ENCODE measurements around the gene ZBTB20. TPM values are rescaled to one million over a fixed set of nuclear protein-coding genes. Genes with fewer than 3 reads are reported as not detected.

The ZBTB20 gene
- total RNA-seq, 1 donor from 2014 or later, result 110 TPM

- no peak for DNase-seq (ENCODE audit: low spot score)
These were observed 814.5 kb downstream of the ZBTB20 start for GRCh38 chr3:114332342-114333179.

GRCh38 chr3:114331710-114332109 lies 815.4 kb downstream of the ZBTB20 start:
- DNase-seq (ENCODE audit: low spot score), result no peak

- DNase-seq (ENCODE audit: low spot score), result no peak
These were observed 816.1 kb downstream of the ZBTB20 start for GRCh38 chr3:114331007-114331406.

GRCh38 chr3:114329823-114330222 lies 817.3 kb downstream of the ZBTB20 start:
- DNase-seq (ENCODE audit: low spot score), result no peak

- no peak for DNase-seq (ENCODE audit: low spot score)
These were observed 818.7 kb downstream of the ZBTB20 start for GRCh38 chr3:114328345-114328744.

DNA sequence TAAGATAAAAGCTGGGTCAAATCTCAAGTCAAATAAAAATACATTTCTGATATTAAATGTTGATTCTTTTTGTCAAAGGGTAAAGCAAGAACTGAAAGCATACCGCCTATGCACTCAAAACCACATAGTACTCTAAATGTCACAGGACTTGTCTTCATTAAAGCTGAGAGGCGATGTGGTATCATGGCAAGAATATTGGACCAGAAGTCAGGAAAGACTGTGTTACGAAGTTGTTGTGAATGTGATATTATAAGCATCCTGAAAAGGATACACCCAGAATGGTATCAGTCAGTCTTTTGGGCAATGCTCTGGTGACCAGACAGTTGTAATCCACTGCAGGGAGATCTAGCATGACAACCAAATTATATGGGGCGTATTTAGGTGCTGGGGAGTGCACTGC lies 819.4 kb downstream of the ZBTB20 start:
- no peak for DNase-seq (ENCODE audit: low spot score)

GRCh38 chr3:114323546-114324254 lies 823.4 kb downstream of the ZBTB20 start:
- DNase-seq (ENCODE audit: low spot score), result no peak

GRCh38 chr3:114320246-114320645 lies 826.8 kb downstream of the ZBTB20 start:
- DNase-seq (ENCODE audit: low spot score), result no peak

DNA sequence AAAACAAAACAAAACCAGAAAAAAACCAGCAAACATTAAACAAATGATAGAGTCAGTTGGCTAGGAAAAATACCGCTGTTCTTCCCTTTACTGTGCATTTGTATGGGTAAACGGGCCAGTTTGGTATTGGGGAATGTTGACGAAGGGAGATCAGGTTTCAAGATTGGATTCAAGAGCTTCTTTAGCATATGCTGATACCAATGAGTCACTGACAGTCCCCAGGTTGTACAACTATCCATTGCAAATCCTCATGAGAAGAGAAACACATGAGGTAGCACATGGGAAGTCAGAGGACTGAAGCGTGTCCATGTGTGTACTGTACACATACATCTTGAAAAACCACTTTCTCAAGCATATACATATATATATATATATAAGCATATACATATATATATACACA lies 827.6 kb downstream of the ZBTB20 start:
- no peak for DNase-seq (ENCODE audit: low spot score)

- DNase-seq (ENCODE audit: low spot score), result no peak
These were observed 828.8 kb downstream of the ZBTB20 start for GRCh38 chr3:114318295-114318694.

- no peak for DNase-seq (ENCODE audit: low spot score)
These were observed 832.8 kb downstream of the ZBTB20 start for GRCh38 chr3:114314282-114314681.

DNA sequence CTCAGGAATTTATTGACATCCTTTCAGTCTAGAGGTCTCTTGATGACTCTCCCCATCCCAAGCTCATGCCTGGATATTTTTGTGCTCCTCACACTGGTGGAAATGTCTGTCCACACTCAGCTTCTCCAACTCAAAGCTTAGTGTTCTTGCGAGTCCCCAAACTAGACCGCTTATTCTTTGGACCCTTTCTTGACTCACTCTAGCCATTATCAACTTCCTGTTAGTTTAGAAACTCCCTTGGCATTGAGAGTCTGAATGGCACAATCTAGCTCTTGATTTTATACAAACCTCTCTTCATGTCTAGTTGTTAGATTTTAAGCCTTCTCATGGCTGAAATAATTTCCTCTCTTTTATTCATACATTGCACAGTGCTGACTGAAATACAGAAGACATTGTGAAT lies 833.7 kb downstream of the ZBTB20 start:
- DNase-seq (ENCODE audit: low spot score), result no peak

- no peak for DNase-seq (ENCODE audit: low spot score)
These were observed 836.4 kb downstream of the ZBTB20 start for GRCh38 chr3:114310695-114311094.

- DNase-seq (ENCODE audit: low spot score), result no peak
These were observed 838.3 kb downstream of the ZBTB20 start for GRCh38 chr3:114308830-114309229.

DNA sequence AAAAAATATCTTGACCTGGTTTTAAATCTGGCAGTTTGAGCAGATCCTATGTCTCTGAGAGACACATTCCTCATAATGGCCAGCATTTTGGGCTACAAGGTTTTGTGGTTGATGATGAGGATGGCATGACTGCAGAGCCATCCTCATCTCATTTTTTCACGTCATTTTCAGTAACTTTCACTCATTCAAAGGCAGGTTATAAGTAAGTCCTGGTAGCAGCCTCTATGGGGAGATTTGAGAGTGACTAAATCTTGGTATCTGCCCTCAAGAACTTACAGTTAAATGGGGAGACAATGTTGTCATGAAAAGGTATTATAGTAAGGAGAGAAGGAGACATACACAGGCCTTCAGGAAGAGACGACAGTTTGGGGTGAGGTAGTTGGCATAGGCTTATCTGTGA lies 838.7 kb downstream of the ZBTB20 start:
- no peak for DNase-seq (ENCODE audit: low spot score)

DNA sequence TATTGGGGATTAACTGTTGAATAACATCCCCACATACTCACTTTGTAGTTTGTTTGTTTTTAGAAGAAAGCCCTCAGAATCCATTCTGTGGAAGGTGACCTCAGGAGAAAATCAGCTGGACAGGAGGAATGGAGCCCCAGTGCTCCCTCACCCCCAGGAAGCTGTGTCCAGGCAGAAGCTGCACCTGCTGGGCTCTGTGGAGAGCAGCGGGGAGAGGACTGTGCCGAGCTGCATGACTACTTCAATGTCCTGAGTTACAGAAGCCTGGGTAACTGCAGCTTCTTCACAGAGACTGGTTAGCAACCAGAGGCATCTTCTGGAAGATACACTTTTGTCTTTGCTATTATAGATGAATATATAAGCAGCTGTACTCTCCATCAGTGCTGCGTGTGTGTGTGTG lies 839.3 kb downstream of the ZBTB20 start:
- no peak for DNase-seq (ENCODE audit: low spot score)

GRCh38 chr3:114307222-114307830 lies 839.8 kb downstream of the ZBTB20 start:
- DNase-seq (ENCODE audit: low spot score), result no peak

- DNase-seq (ENCODE audit: low spot score), result no peak
These were observed 847.0 kb downstream of the ZBTB20 start for GRCh38 chr3:114299941-114300624.

DNA sequence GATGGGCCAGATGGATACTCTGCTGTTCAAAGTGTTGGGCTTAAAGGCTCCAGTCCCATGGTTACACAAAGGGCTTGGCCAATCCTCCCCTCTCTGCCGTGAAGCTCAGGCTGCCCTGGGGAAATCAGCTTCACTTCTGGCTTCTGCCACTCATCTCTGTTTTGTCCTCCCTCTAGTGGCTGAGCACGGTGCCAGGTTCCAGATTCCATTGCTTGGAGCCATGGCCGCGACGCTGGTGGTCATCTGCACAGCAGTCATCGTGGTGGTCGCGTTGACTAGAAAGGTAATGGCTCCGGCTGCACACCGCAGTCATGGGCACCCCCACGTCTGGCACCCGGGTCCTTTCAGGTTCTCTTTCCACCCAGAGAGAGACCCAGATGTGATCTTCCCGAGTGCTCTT lies 847.7 kb downstream of the ZBTB20 start:
- no peak for DNase-seq (ENCODE audit: low spot score)

DNA sequence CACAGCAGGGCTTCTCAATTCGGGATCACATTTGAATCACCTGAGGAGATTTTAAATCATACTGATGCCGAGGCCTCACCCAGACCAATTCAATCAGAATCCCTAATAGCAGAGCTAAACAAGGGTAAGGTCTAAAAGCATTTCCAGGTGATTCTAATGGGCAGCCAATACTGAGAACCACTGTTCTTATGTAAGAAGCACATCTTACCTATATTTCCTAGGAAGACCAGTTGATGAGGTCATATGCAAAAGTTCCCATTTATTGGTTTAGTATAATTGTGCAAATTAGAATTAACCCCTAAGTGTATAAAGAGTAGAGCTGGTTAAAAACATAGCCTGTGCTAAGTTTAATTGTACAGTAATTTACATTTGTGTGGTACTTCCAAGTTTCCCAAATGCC lies 851.1 kb downstream of the ZBTB20 start:
- DNase-seq (ENCODE audit: low spot score), result no peak

DNA sequence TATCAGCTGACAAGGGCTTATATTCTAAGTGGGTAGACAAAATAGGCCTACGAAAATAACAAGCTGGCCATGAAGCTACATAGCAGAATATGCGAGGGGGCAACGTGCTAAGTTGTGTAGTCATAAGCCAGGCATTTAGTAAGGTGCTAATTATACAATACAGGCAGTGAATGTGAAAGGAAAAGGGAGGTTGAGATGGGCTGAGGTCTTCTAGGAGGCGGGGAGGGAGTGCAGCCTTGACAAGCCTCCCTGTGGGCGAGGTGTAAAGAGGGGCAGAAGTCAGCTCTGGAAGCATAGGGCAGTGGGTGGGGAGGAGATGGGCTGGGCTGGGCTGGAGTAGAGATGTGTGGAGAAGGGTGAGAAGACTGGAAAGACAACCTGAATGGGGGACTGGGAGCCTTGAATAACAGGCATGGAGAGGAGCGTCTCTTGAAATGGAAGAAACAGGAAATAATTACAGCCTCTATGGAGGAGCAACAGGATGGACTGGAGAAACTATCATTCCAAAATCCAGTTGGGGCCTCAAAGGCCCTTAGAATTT lies 852.1 kb downstream of the ZBTB20 start:
- DNase-seq (ENCODE audit: low spot score), result no peak
